GM12878 (cell line): ENCODE results near the gene ZNF222. TPM values are rescaled to one million over a fixed set of nuclear protein-coding genes. Genes with fewer than 3 reads are reported as not detected.

Source experiments
- CTCF ChIP-seq, 3 experiments: IDR thresholded peaks in 2 of 3; conservative IDR thresholded peaks in 1 of 3; 2 replicates each; pipeline ENCODE4 v1.5.1; 2011; ENCODE audit warnings: low read depth in 3 of 3, low read length in 3 of 3, mild to moderate bottlenecking in 3 of 3, control low read depth in 2 of 3, moderate library complexity in 2 of 3, inconsistent platforms in 1 of 3, mixed read lengths in 1 of 3; ENCODE audit not compliant: control insufficient read depth in 2 of 3, insufficient read depth in 1 of 3; ENCODE audit errors: extremely low read depth in 1 of 3
- E4F1 ChIP-seq: fragments of 450-650 bp; IDR thresholded peaks from 2 replicates; pipeline ENCODE4 v1.6.1; 2018; ENCODE audit warnings: borderline replicate concordance, mild to moderate bottlenecking; ENCODE audit not compliant: partially characterized antibody
- EZH2 ChIP-seq: IDR thresholded peaks from 2 replicates; pipeline ENCODE4 v1.6.1; 2012; ENCODE audit warnings: low read depth, mild to moderate bottlenecking, control low read depth, inconsistent platforms, low read length, borderline replicate concordance; ENCODE audit not compliant: control insufficient read depth
- GATAD2B ChIP-seq: fragments of 450-650 bp; conservative IDR thresholded peaks from 2 replicates; pipeline ENCODE4 v1.6.1; 2017; ENCODE audit warnings: low read depth, mild to moderate bottlenecking, moderate library complexity
- IKZF2 ChIP-seq, 2 experiments: fragments of 450-650 bp; IDR thresholded peaks; 2 replicates each; pipeline ENCODE4 v1.6.1; 2017; ENCODE audit warnings: mild to moderate bottlenecking in 2 of 2, moderate library complexity in 2 of 2
- KDM1A ChIP-seq: fragments of 200-600 bp; sonication (generic); IDR thresholded peaks from 2 replicates; pipeline ENCODE4 v1.6.1; 2016; ENCODE audit warnings: borderline replicate concordance
- MAX ChIP-seq: IDR thresholded peaks from 2 replicates; pipeline ENCODE4 v1.6.1; 2012; ENCODE audit warnings: low read depth, low read length, improper control_type of control experiment
- NR2F1 ChIP-seq: fragments of 450-650 bp; conservative IDR thresholded peaks from 2 replicates; pipeline ENCODE4 v1.6.1; 2017; ENCODE audit warnings: mild to moderate bottlenecking
- RB1 ChIP-seq: fragments of 450-650 bp; formaldehyde crosslinking; IDR thresholded peaks from 2 replicates; pipeline ENCODE4 v1.6.1; 2017; ENCODE audit warnings: mild to moderate bottlenecking, borderline replicate concordance
- RELA ChIP-seq: fragments of 450-650 bp; IDR thresholded peaks from 2 replicates; pipeline ENCODE4 v1.8.0; 2014; ENCODE audit warnings: borderline replicate concordance; ENCODE audit not compliant: partially characterized antibody
- SKIL ChIP-seq: fragments of 450-650 bp; IDR thresholded peaks from 2 replicates; pipeline ENCODE4 v1.6.1; 2017; ENCODE audit warnings: mild to moderate bottlenecking, low read depth, inconsistent platforms; ENCODE audit not compliant: poor library complexity, severe bottlenecking
- SPI1 ChIP-seq: IDR thresholded peaks from 2 replicates; pipeline ENCODE4 v1.6.1; 2011; ENCODE audit warnings: low read depth, mild to moderate bottlenecking, low read length, moderate library complexity, borderline replicate concordance; ENCODE audit not compliant: insufficient read depth
- USF1 ChIP-seq: IDR thresholded peaks from 2 replicates; pipeline ENCODE4 v1.6.1; 2011; ENCODE audit warnings: borderline replicate concordance, low read depth, mild to moderate bottlenecking, moderate library complexity, mixed read lengths, low read length; ENCODE audit not compliant: insufficient read depth; ENCODE audit errors: extremely low read length
- polyA plus RNA-seq, 11 experiments: library from polyadenylated mRNA; depleted of rRNA in 4 of 11; unstranded in 6 of 11; stranded (reverse) in 5 of 11; fragments of >200 nt; fragmentation: Nextera tagmentation in 4 of 11; fragmentation: Illumina TruSeq in 1 of 11; extraction: Ambion mirVana in 4 of 11; extraction: Trizol in 1 of 11; gene quantifications; 1 replicate in 1 of 11; 2 replicates in 10 of 11; pipeline versions ENCODE4 v1.2.1 to v1.2.3, GENCODE V29; 2011 to 2016; ENCODE audit warnings: inconsistent platforms in 2 of 11, missing spikeins in 2 of 11, low read depth in 1 of 11
- total RNA-seq, 4 experiments: library from RNA; depleted of rRNA in 3 of 4; stranded (reverse); fragments of >200 nt in 3 of 4; fragmentation: Illumina TruSeq in 1 of 4; extraction: Trizol in 1 of 4; gene quantifications; 2 replicates each; pipeline versions ENCODE4 v1.2.1 to v1.2.3, GENCODE V29; 2013 to 2021
- TF ChIP-seq, protein P1 (sequence below): fragments of 450-650 bp; IDR thresholded peaks from 2 replicates; pipeline ENCODE4 v1.6.1; 2016; ENCODE audit warnings: mild to moderate bottlenecking, moderate library complexity, borderline replicate concordance

The ZNF222 gene
- total and polyA plus RNA-seq, 10 of the 15 experiments (the other 5 are each of a cell fraction or from before 2014, with no cell fraction given), result 2.3 to 5.9 (median 4.2) TPM

DNA sequence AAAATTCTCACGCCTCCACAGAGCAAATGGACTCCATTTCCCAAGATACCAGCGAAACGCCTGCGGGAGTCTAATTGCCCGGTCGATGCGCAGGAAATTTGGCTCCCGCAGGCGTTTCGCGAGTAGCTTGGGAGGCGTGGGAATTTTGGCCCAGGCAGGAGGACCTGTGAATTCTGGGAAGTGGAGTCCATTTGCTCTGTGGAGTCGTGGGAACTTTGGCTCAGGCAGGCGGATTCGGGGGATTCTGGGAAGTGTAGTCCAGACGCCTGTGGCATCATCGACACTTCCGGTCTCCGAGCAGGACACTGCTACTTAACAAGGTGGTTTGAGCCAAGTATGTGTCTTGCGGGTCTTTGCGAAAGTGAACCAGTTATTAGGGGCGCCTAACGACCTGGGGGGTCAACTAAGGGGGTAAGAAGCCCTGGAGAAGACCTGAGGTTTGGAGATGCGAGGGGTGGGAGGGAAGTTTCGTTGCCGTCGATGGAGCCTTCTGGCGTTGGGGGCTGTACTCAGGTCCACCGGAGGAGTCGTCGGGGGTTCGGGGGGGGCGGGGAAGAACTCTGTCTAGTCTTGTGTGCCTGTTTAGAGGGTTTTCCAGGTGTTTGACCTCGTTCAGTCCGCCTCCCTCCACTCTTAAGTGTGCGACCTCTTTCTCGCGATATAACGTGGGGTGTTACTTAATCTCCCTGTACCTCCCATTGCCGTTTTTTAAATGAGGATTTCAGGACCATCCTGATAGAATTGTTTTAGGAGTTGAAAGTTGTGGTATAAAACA, 41.1 kb upstream of the ZNF222 start, which contains the start of gene ZNF155 (continued):
- peak in 1 of 2 experiments; percentile 67; a peak in 3 of 4 replicates for TF ChIP-seq IKZF2 (IDR thresholded peaks at IDR 0.05)
- TF ChIP-seq SKIL, result no peak
- TF ChIP-seq RELA, result no peak
- no peak for TF ChIP-seq NR2F1
- peak; percentile 87 for TF ChIP-seq GATAD2B
- TF ChIP-seq SPI1, result no peak
- no peak for TF ChIP-seq RB1
- no peak for TF ChIP-seq CTCF (IDR thresholded peaks at IDR 0.05 in 2 of 3, conservative IDR thresholded peaks at IDR 0.05 in 1 of 3; ENCODE audit: control insufficient read depth in 2 of 3, extremely low read depth in 1 of 3, insufficient read depth in 1 of 3, low read depth in 3 of 3, low read length in 3 of 3)
- no peak for TF ChIP-seq E4F1
- TF ChIP-seq MAX, result no peak
- TF ChIP-seq USF1, result no peak
- no peak for TF ChIP-seq EZH2
- TF ChIP-seq, protein P1, sequence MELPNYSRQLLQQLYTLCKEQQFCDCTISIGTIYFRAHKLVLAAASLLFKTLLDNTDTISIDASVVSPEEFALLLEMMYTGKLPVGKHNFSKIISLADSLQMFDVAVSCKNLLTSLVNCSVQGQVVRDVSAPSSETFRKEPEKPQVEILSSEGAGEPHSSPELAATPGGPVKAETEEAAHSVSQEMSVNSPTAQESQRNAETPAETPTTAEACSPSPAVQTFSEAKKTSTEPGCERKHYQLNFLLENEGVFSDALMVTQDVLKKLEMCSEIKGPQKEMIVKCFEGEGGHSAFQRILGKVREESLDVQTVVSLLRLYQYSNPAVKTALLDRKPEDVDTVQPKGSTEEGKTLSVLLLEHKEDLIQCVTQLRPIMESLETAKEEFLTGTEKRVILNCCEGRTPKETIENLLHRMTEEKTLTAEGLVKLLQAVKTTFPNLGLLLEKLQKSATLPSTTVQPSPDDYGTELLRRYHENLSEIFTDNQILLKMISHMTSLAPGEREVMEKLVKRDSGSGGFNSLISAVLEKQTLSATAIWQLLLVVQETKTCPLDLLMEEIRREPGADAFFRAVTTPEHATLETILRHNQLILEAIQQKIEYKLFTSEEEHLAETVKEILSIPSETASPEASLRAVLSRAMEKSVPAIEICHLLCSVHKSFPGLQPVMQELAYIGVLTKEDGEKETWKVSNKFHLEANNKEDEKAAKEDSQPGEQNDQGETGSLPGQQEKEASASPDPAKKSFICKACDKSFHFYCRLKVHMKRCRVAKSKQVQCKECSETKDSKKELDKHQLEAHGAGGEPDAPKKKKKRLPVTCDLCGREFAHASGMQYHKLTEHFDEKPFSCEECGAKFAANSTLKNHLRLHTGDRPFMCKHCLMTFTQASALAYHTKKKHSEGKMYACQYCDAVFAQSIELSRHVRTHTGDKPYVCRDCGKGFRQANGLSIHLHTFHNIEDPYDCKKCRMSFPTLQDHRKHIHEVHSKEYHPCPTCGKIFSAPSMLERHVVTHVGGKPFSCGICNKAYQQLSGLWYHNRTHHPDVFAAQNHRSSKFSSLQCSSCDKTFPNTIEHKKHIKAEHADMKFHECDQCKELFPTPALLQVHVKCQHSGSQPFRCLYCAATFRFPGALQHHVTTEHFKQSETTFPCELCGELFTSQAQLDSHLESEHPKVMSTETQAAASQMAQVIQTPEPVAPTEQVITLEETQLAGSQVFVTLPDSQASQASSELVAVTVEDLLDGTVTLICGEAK, result peak; percentile 85
- no peak for TF ChIP-seq KDM1A
